GM18873 (cell line): ENCODE data around the gene NR2C1.
"Not testable (repeated sequence)": the region's sequence is repeated elsewhere in the genome, so short reads cannot be mapped to it uniquely, and the experiment has no call there.

Experiments used
- ATAC-seq: cut with Tn5 transposase; IDR thresholded peaks from one replicate; pipeline ENCODE4 v1.9.1; 2021; ENCODE audit warnings: mild to moderate bottlenecking, moderate library complexity, moderate number of reproducible peaks; ENCODE audit not compliant: unreplicated experiment, low FRiP score

Gene NR2C1

DNA sequence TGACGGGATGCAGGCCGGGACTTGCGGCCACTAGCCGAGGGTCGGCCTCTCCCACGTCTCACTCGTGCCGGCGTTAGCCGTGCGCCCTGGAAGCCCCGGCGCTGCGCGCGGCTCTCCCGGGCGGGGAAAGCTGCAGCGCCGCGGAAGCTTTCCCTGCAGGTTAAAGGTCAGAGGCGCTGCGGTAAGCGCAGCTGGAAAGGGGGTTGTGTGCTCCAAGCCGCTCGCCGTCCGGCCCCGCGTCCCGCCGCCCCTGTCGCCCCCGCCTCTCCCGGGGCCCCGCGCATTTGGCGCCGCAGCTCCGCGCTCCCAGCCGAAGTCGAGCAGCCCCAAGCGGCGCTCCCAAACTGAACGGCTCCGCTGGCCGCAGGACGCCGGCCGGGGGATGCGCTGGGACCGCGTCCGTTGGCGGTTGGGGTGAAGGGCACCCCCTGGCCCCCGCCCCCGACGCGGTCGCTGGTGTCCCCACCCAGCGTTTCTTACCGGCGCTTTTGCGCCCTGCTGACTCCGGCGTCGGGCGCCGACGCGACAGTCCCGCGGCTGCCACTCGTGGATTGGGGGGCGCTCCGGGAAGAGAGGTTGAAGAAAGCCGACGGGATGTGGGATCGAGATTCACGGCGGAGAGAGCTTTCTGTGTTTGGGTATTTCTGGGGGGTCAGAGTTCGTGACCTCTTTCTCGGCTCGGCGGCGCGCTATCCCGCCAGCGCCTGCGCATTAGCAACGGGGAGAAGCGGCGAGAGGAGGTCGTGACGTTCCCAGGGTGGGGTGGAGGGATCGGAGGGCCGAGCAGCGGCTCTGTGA, at the start of gene NR2C1:
NR2C1 (minus strand) TSS at position 719 of the 798 bp plus-strand sequence. CDS start 6,234 bp downstream, outside the sequence.
- ATAC-seq, result peak; percentile 76

GRCh38 chr12:95118788-95119179, 45.4 kb upstream of the NR2C1 start:
- no peak for ATAC-seq

DNA sequence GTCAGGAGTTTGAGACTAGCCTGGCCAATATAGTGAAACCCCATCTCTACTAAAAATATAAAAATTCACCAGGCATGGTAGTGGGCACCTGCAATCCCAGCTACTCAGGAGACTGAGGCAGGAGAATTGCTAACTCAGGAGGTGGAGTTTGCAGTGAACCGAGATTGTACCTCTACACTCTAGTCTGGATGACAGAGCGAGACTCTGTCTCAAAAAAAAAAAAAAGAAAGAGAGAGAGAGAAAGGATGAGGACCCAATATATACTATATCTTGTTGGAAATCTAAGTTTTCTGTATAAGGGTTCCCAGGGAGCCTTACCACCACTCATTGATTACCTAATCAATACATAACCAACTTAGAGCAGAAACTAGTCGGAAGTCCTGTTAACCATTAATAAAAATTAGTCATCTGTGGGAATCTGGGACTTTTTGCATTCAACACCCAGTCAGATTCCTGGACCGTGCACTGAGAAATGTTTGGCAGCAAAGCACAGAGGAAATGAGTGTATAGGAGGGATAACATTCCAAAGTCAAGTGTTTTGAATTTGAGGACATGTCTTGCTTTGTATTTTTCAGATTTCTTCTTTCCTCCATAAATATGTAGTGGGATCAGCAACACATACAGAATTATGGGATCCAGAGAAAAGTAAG, 44.8 kb upstream of the NR2C1 start:
- no peak for ATAC-seq

GRCh38 chr12:95117178-95117599, 43.8 kb upstream of the NR2C1 start:
- no peak for ATAC-seq

GRCh38 chr12:95116773-95117172, 43.4 kb upstream of the NR2C1 start:
- no peak for ATAC-seq

- no peak for ATAC-seq
Observed at GRCh38 chr12:95116341-95116740, 42.9 kb upstream of the NR2C1 start.

DNA sequence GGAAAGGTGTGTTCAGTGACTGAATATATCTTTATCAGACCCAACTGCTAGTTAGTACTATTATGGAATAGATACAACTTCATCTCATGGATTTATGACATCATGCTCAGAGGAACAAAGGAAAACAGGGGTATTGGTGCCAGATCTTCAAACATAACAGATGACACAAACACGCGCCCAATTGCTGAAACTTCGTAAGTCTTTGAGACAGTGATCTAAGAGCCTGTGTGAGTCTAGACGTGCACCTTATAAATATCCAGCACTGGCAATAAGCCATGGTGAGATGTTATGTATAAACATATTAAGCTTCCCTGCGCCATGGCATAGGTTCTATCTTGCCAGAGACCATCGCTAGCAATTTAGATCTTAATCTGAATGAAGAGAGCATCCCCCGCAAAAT, 42.2 kb upstream of the NR2C1 start:
- ATAC-seq, result no peak

- no peak for ATAC-seq
Observed at GRCh38 chr12:95114766-95115405, 41.5 kb upstream of the NR2C1 start.

GRCh38 chr12:95107362-95107761, 33.9 kb upstream of the NR2C1 start:
- no peak for ATAC-seq

DNA sequence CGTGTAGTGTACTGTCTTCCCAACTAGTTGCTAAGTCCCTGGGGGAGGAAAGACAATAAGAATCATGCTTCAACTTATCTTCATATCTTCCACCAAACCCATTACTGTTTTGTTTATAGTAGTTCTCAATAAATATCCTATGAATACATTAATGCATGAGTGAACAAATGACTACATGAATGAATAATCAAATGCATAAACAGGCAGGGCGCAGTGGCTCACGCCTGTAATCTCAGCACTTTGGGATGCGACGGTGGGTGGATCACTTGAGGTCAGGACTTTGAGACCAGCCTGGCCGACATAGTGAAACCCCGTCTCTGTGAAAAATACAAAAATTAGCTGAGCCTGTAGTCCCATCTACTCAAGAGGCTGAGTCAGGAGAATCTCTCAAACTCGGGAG, 32.1 kb upstream of the NR2C1 start:
- ATAC-seq, result no peak

GRCh38 chr12:95104919-95105452, 31.6 kb upstream of the NR2C1 start:
- ATAC-seq, result no peak

DNA sequence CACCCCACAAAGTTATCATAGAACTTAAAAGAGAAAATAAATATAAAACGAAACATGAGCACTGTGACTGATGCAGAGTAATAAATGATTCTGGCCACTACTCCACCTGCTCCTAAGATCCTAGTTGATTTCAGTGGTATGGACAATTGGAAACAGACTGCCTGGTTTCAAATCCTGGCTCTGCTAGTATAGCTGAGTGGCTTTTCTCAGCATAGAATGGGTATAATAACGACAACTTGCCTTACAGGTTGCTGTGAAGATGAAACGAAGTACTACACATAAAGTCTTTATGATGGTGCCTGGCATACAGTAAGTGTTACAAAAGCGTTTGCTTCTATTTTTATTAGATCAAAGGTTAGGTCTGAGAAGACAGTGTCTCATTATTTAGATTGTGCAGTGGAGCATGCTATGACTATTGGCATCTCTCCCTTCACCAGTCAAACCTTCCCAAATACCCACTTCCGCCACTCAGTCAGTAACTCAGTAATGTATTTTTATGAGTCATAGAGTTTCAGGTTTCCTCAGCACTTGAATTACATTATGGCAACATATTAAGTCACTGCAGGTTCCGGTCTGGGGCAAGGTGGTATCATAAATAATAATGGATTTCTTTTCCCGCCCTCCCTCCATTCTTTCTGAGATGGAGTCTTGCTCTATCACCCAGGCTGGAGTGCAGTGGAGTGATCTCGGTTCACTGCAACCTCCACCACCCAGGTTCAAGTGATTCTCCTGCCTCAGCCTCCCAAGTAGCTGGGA, 29.7 kb upstream of the NR2C1 start:
- peak; percentile 94 for ATAC-seq

- ATAC-seq, result not testable (repeated sequence)
Observed at GRCh38 chr12:95101957-95102356, 28.5 kb upstream of the NR2C1 start.

- ATAC-seq, result no peak
Observed at GRCh38 chr12:95100264-95101190, 27.1 kb upstream of the NR2C1 start.

GRCh38 chr12:95099270-95099790, 25.9 kb upstream of the NR2C1 start:
- no peak for ATAC-seq

GRCh38 chr12:95096852-95097251, 23.4 kb upstream of the NR2C1 start:
- no peak for ATAC-seq

GRCh38 chr12:95096378-95096777, 23.0 kb upstream of the NR2C1 start:
- no peak for ATAC-seq

GRCh38 chr12:95095866-95096265, 22.4 kb upstream of the NR2C1 start:
- not testable (repeated sequence) for ATAC-seq

DNA sequence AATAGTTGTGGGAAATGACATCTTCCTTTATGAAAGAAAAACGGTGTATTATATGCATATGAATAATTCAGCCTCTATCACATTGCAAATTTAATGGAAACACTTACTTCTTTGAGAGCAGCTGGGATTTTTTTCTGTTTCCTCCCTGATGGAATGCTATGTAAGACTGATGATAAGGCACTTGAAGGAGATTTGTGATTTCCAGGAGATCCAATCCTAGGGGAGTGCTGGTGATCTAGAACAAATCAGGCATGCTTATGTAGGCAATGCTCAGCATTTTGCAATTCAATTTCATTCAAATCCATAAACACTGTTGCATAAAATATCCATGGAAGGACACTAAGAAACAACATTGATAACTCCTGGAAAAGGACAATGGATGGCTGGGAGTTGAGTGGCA, 16.0 kb upstream of the NR2C1 start:
- no peak for ATAC-seq
